ENCODE results near the gene STAT5A.
"Not testable (repeated sequence)": the region's sequence is repeated elsewhere in the genome, so short reads cannot be mapped to it uniquely, and the experiment has no call there.

Gene STAT5A

GRCh38 chr17:42286411-42287221 lies 1.7 kb upstream of the STAT5A start:
- DNase-seq, result peak; percentile 58

- DNase-seq, result peak; percentile 76
Measured at GRCh38 chr17:42287305-42287976, 857 bp upstream of the STAT5A start.

- DNase-seq, result peak; percentile 81
Measured at GRCh38 chr17:42288803-42289610, 709 bp downstream of the STAT5A start.

GRCh38 chr17:42289611-42290181 lies 1.4 kb downstream of the STAT5A start:
- DNase-seq, result peak; percentile 78

GRCh38 chr17:42290577-42290976 lies 2.3 kb downstream of the STAT5A start:
- no peak for DNase-seq

GRCh38 chr17:42291129-42291528 lies 2.8 kb downstream of the STAT5A start:
- DNase-seq, result no peak

- no peak for DNase-seq
Measured at GRCh38 chr17:42294469-42295398, 6.4 kb downstream of the STAT5A start.

GRCh38 chr17:42296012-42296411 lies 7.7 kb downstream of the STAT5A start:
- no peak for DNase-seq

GRCh38 chr17:42297775-42298174 lies 9.5 kb downstream of the STAT5A start:
- DNase-seq, result not testable (repeated sequence)

- DNase-seq, result not testable (repeated sequence)
Measured at GRCh38 chr17:42299361-42299760, 11.1 kb downstream of the STAT5A start.

- not testable (repeated sequence) for DNase-seq
Measured at GRCh38 chr17:42299913-42300312, 11.6 kb downstream of the STAT5A start.

- no peak for DNase-seq
Measured at GRCh38 chr17:42301022-42301421, 12.7 kb downstream of the STAT5A start.

GRCh38 chr17:42303694-42304093 lies 15.4 kb downstream of the STAT5A start:
- DNase-seq, result no peak

GRCh38 chr17:42304187-42305030 lies 16.1 kb downstream of the STAT5A start:
- DNase-seq, result no peak

- not testable (repeated sequence) for DNase-seq
Measured at GRCh38 chr17:42305031-42305330, 16.7 kb downstream of the STAT5A start.

GRCh38 chr17:42305543-42306384 lies 17.5 kb downstream of the STAT5A start:
- DNase-seq, result no peak

GRCh38 chr17:42306385-42306667 lies 18.0 kb downstream of the STAT5A start:
- no peak for DNase-seq

- DNase-seq, result no peak
Measured at GRCh38 chr17:42307362-42307927, 19.1 kb downstream of the STAT5A start.

GRCh38 chr17:42308446-42308845 lies 20.1 kb downstream of the STAT5A start:
- DNase-seq, result no peak

GRCh38 chr17:42309142-42309541 lies 20.8 kb downstream of the STAT5A start:
- no peak for DNase-seq

Data from activated CD8-positive, alpha-beta memory T cell treated with anti-CD3 and anti-CD28 coated beads, Interleukin-2, amount 50 U/mL, for 48 hours (primary cell).